Right lung (tissue), 5 donors: ENCODE measurements around the gene PPP1R7. TPM values are rescaled to one million over a fixed set of nuclear protein-coding genes. Genes with fewer than 3 reads are reported as not detected.

ENCODE experiments used
- DNase-seq, 2 donors: peaks; one replicate each; pipeline ENCODE4 v3.0.0-alpha.2; 2013
- polyA plus RNA-seq, 5 donors: library from polyadenylated mRNA; unstranded; fragments of 120-200 nt; gene quantifications; one replicate each; pipeline versions ENCODE4 v1.2.1 to v1.2.3, GENCODE V29; 2013; ENCODE audit warnings: inconsistent platforms in 1 of 5, low replicate concordance in 1 of 5; ENCODE audit not compliant: insufficient read length in 5 of 5, insufficient read depth in 1 of 5

PPP1R7 gene
- polyA plus RNA-seq, 5 donors = 64.8 to 72.2 (median 68.5) TPM

DNA sequence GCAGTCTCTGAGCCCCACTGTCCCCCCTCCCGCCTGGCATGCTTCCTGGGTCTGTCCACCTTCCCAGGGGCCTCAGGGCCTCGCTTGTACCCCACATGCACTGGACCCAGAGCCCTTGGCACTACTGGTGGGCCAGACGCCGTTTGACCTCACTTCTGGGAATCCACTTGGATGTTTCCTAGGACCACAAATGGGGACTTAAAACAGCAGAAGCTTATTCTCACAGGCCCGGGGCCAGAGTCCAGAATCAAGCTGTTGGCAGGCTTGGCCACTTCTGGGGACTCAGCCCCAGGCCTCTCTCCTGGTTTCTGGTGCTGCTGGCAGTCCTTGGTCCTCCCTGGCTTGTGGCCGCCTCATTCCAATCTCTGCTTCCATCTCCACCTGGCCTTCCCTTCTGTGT lies 57.8 kb downstream of the PPP1R7 start:
- DNase-seq = no peak

DNA sequence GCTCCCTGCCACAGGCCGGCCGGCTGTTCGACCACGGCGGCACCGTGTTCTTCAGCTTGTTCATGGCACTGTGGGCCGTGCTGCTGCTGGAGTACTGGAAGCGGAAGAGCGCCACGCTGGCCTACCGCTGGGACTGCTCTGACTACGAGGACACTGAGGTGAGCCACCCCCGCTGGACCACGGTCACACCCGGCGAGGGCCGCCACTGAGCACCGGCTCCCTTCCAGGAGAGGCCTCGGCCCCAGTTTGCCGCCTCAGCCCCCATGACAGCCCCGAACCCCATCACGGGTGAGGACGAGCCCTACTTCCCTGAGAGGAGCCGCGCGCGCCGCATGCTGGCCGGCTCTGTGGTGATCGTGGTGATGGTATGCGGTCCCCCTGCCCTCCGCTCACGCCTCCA lies 59.0 kb downstream of the PPP1R7 start:
- no peak for DNase-seq

DNA sequence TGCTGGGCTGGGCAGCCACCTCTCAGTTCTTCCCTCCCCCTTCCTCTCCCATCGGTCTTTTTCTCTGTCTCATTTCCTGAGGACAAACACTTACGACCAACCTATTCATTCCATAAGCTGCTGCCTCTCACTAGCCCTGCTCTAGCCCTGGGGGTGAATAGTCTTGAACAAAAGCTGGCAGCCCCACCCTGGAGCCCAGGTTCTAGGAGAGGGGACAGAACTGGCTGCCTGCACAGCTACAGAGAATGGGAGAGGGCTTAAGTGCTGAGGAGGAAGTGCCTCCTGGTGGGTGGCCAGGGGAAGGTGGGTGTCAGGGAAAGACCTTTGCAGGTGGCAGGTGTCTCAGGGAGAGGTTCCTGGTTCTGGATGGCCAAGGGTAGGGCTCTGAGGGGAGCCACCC lies 61.0 kb downstream of the PPP1R7 start:
- DNase-seq = no peak

DNA sequence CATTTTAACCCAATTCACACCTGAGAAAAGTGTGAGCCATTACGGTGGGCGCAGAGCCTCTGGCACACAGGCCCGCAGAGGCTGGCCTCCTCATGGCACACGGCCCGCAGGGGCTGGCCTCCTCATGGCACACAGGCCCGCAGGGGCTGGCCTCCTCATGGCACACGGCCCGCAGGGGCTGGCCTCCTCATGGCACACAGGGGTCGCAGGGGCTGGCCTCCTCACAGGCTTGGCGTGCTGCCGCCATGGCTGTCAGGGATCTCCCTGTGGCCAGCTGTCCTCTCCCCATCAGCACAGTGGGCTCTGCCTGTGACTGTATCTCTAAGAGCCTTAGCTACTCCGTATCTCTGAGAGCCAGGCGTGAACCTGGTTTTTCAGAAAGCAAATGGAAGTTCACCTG lies 62.8 kb downstream of the PPP1R7 start:
- DNase-seq = no peak

DNA sequence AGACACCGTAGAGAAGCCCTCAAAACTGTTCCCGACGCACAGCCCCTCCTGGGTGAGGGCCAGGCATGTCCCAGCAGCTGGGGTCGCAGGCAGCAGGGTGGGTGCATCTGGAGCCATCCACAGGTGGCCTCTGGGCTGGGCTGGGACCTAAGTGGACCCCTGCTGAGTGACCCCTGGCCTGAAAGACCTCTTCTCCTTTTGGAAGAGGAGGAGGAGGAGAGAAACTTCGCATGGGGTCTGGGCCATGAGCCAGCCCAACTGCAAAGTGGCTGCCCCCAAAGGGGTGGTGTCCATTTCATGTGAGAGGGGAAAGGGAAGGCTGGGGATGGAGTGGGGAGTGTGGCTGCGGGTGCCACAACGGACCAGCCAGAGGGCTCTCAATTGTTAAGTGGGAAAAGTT lies 63.3 kb downstream of the PPP1R7 start:
- DNase-seq = no peak

DNA sequence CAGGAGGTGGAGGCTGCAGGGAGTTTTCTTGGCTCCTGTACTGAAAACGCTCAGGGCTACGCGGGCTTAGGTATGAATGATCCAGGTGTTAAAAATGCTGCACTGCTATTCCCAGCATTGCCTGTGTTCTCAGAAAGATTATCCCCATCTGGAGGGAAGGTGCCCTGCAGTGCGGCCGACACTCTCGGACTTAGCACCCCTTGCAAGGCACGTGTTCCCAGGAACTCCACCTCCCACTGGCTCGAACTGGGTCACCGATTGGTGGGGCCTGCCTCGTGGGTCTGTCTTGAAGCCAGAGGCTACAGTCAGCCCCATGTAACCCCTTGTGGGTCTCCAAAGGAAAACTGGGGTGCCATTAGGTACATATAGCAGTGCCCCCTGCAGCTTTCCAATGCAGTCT lies 63.9 kb downstream of the PPP1R7 start:
- no peak for DNase-seq

DNA sequence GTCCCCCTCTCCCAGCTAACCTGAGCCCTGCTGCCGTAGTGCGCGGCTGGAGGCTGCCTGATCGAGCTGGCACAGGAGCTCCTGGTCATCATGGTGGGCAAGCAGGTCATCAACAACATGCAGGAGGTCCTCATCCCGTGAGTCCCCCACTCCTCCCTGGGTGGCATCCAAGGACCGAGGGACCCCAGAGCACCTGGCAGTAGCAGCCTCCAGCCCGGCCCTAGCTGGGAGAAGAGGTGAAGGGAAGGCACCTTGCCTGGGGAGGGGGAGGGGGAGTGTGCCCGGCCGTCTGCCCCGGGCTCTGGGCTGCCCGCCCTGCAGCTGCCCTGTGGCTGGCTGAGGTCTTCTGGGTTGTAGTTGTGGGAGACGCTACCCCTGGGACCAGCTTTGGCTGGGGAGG lies 64.5 kb downstream of the PPP1R7 start:
- no peak for DNase-seq

DNA sequence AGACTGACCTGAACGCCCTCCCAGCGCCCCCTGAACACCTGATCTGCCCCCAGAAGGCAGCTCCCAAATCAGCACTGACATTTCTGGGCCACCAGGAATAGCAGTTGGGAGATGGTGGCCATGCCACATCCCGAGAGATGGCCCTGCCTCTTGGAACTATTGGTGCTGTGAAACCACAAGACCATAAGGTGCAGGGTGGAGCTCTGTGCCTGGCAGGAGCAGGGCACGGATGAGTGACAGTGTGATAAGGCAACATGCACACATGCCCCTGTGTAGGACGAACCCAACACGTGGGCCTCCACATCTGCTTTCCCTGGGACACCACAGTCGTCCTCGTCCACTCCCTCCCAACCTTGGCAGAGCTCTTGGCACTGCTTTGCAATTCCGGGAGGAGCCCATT lies 65.2 kb downstream of the PPP1R7 start:
- DNase-seq = no peak

DNA sequence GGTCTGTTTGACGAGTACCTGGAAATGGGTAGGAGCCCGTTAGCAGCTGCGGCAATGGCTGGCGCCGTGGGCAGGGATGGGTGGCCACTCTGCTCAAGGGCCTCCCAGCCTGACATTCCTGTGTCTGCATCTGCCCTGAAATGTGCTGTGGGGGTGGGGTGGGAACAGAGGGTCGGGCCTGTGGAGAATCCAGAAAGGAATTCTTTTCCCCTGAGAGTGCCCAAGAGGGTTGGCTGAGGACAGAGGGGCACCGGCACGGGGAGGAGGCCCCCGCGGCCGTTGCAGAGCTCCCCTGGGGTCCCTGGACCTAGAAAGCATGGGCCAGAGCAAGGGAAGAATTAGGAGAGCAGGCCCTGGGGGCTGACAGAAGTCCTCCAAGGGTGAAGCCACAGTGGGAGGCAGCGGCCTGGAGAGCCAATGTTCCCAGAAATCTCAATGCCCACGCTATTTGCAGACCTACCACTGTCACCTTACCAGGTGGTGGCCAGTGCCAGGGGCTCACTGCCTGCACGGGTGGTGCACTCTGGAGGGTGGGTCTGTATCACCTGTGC lies 66.0 kb downstream of the PPP1R7 start:
- no peak for DNase-seq

DNA sequence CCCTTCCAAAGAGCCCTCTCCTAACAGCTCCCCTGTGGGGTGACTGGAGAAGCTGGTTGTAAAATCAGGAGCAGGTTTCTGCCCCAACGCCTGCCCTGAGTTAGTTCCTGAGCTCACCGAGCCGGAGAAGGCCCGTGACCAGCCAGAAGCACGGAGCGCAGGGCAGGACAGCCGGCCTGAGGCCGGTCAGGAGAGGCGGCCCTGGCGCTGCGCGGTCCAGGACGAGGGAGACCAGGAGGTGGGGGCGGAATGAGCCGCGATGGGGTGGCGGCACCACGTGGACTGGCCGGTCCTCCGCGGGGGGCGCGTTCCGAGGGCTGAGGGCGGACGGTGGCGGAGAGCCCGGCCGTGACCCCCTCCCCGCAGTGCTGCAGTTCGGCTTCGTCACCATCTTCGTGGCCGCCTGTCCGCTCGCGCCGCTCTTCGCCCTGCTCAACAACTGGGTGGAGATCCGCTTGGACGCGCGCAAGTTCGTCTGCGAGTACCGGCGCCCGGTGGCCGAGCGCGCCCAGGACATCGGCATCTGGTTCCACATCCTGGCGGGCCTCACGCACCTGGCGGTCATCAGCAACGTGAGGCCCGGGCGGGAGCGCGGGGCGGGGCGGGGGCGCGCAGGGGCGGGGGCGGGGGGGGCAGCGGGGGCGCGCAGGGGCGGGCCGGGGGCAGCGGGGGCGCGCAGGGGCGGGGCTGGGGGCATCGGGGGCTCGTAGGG lies 67.2 kb downstream of the PPP1R7 start:
- DNase-seq = peak; percentile 70 to 81

DNA sequence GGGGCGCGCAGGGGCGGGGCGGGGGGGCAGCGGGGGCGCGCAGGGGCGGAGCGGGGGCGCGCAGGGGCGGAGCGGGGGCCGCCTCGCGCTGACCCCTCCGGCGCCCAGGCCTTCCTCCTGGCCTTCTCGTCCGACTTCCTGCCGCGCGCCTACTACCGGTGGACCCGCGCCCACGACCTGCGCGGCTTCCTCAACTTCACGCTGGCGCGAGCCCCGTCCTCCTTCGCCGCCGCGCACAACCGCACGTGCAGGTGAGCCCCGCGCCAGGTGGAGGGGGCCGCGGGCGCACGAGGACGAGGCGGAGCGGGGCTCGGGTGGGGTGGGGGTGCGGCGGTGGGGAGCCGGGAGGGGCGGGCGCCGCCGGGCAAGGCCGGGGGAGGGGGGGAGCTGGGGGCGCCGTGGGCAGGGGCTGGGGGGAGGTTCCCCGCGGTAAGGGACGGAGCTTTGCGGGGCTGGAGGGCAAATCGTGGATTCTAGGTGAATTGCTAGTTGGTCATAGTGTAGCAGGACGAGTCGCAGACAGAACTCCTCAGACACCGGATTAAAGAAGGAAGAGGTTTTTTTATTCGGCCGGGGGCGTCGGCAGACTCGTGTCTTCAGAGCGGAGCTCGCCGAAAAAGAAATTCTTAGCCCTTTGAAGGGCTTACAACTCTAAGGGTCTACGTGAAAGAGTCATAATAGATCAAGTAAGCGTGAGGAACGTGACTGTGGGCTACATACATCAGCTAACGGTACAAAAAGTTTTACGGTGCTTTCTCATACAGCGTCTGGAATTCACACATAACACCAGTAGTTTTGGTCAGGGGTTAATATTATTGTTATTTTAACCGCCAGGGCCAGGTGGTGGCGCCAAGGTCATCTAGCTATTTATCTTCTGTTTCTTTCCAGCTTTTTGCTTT lies 68.1 kb downstream of the PPP1R7 start:
- DNase-seq = peak; percentile 34 to 45

DNA sequence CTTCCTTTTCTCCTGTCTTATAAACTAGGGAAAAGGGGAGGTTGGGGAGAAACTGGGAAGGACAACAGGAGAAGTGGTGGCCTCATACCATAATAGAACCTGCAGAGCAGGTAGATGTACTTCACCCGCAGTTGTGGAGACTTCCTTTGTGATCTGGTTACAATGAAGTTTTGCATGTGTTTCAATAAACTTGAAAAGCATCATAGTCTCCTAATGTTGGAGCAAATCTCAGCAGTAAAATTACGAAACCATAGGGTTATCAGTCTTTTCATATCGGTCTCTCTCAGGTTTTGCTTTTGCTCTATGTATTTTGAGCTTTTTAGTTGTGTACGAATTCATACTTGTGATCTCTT lies 68.7 kb downstream of the PPP1R7 start:
- no peak for DNase-seq

DNA sequence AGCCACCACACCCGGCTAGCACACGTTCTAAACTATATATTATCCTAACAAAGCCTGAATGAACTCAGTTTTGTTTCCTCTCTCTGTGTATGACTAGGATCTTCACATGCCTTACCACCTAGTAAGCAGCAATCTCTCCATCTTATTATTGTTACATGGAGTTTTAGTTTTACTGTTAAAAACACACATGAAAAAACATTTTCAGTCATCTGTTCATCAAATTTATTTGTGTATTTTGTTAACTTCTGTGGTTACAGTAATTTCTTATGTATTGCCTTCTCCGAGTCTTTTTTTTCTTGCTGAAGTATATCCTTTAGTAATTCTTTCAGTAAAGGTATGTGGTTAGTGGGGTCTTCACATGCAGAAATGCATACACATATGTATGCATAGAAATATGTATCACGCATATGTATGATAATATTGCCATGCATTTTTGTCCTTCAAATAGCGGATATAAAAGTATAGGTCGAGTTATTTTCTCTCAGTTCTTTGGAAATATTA lies 69.6 kb downstream of the PPP1R7 start:
- no peak for DNase-seq

DNA sequence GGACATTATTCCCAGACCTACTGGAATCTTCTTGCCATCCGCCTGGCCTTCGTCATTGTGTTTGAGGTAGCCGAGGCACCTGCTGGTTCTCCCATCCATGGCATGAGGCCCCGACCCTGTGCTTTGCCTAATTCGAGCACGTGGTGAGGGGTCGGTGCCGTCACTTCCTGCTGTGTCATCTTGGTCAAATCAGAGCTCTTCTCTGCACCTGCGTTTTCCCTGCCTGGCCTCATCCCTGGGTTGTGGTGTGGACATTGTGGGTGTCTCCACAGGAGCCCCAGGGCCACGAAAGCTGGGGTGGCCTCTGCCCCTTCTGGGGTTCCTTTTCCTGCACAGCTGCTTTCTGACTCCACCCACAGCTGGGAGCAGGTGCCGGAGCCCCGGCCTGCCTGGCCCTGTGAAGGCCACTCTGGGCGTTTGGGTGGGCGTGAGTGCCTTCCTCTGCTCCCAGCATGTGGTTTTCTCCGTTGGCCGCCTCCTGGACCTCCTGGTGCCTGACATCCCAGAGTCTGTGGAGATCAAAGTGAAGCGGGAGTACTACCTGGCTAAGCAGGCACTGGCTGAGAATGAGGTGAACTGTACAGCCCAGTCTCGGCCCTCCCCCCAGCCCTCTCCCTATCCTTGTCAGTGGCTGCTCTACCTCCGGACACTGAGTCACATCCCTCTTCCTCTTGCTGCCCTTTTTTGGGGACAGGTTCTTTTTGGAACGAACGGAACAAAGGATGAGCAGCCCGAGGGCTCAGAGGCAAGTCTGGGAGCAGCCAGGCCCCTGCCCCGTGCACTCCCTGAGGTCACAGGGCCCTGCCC lies 73.1 kb downstream of the PPP1R7 start:
- no peak for DNase-seq

DNA sequence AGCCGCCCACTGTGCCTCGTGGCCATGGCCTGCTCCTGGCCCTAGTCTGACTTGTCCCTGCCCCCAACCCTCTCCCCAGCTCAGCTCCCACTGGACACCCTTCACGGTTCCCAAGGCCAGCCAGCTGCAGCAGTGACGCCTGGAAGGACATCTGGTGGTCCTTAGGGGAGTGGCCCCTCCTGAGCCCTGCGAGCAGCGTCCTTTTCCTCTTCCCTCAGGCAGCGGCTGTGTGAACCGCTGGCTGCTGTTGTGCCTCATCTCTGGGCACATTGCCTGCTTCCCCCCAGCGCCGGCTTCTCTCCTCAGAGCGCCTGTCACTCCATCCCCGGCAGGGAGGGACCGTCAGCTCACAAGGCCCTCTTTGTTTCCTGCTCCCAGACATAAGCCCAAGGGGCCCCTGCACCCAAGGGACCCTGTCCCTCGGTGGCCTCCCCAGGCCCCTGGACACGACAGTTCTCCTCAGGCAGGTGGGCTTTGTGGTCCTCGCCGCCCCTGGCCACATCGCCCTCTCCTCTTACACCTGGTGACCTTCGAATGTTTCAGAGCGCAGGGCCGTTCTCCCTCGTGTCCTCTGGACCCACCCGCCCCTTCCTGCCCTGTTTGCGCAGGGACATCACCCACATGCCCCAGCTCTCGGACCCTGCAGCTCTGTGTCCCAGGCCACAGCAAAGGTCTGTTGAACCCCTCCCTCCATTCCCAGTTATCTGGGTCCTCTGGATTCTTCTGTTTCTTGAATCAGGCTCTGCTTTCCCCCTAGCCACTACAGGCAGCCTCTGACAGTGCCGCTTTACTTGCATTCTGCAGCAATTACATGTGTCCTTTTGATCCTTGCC lies 74.0 kb downstream of the PPP1R7 start:
- peak; percentile 20 to 23 for DNase-seq

DNA sequence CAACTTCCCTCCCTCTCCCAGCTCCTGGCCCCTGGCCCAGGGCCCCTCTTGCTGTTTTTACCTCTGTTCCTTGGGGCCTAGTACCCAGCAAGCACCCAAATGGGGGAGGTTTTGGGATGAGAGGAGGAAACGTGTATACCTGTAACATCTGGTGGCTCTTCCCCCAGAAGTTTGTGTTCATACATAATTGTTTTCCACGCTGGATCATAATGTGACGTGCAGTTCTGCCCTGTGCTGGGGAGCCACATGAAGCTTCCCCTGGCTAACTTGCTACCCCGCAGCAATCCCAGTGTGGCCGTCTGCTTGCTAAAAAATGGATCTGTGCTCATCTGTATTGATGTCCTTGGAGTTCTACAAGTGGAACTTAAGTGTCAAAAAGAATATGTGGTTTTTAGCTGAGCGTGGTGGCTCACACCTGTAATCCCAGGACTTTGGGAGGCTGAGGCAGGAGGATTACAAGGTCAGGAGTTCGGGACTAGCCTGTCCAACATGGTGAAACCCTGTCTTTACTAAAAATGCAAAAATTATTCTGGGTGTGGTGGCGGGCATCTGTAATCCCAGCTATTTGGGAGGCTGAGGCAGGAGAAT lies 74.7 kb downstream of the PPP1R7 start:
- DNase-seq = no peak

DNA sequence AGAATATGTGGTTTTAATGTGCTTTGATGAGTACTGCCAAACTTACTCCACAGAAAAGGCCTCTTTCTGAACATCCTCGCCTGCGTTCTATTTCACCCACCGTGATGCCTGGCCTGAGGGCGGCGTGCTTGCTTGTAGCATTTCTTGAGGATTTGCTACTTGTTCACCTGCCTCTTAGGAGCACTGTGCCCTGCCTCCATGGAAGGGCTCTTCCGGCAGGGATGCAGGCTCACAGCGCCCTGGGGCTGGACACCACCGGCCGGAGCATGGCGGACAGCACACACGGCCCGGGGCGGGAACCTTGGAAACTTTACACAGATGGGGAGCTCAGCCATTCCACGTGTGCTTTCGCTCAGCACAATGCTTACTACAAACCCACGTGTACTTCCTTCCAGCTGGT lies 75.3 kb downstream of the PPP1R7 start:
- DNase-seq = no peak

DNA sequence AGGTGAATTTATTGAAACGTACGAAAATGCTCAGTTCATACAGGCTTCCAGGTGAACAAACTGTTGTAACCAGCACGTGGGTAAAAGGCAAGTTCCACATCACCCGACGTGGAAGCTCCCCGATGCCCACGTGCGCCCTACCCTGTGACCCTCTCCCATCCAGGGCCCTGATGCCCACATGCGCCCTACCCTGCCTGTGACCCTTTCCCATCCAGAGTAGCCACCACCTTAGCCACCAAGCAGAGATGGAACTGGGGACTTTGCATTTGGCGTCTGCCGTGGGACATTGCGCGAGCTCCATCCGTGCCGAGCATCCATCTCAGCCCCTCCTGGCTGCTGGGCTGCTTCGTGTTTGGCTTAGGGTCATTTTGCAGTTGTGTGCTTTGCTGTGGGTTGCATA lies 75.7 kb downstream of the PPP1R7 start:
- DNase-seq = no peak

DNA sequence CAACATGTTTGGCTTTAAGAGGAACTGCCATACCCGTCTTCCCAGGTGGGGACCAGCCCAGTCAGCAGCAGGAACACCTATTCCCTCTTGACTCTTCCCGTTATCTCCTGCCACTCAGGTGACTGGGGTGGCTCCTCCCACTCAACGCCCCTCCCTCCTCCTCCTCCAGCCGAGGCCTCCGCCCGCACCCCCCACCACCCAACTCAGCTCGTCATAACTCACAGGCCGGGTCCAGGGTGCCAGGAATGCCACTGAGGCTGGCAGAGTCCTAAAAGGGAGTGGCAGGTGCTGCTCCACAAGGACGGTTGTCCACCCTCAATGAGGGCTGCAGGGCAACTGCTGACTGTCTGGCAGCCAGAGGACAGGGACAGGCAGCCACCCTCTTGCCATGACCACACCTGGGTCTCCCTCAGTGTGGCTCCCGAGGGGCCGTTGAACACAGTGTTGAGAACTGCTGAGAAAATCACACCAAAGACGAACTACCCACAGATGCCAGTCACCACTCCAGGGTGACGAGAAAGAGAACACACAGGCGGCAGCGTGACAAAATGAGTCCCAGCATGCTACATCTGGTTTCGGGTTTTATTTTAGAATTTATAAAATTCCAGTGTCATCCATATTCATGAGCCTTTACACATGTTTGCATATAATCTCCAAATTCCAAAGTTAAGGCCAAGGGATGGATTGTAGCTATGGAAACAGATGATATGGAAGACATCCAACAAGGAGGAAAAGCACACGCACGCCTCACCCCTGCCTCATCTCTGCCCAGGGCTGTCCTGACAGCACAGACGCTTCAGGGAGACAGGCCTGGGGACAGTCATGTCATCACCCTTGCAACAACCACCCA lies 76.7 kb downstream of the PPP1R7 start:
- DNase-seq = no peak

DNA sequence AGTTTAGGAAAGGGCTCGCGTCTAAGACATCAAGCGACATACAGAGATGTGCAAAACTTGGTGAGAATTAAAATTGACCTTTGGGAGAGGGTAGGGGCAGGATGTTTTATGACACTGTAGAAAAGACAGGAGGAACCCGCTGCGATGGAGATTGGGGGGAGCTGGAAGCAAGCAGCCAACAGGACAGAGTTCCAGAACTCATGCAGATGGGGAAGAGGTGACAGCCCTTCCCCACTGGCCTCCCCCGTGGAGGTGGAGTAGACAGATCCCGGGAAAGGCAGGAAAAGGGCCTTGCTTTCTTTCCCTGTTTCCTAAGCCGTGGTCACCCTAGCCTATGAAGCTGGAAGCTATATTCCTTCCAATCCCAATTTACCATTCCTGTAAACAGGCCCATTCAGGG lies 77.3 kb downstream of the PPP1R7 start:
- no peak for DNase-seq
